Neural crest cell (in vitro differentiated cells): ENCODE data around the gene ASTN2. TPM values are rescaled to one million over a fixed set of nuclear protein-coding genes. Genes with fewer than 3 reads are reported as not detected.

Experiments used
- DNase-seq: peaks from one replicate; pipeline ENCODE4 v3.0.0; 2021; ENCODE audit warnings: low read depth, mixed read lengths, low spot score
- H3K27ac Mint-ChIP-seq: one replicate; pipeline ENCODE4 v1.8.0; 2021; ENCODE audit warnings: mild to moderate bottlenecking, mixed read lengths; ENCODE audit not compliant: unreplicated experiment
- H3K27me3 Mint-ChIP-seq: 2 replicates; pipeline ENCODE4 v1.8.0; 2021; ENCODE audit warnings: low read depth, mild to moderate bottlenecking, mixed read lengths
- H3K36me3 Mint-ChIP-seq: 2 replicates; pipeline ENCODE4 v1.8.0; 2021; ENCODE audit warnings: low read depth, mild to moderate bottlenecking, mixed read lengths
- H3K4me1 Mint-ChIP-seq: 2 replicates; pipeline ENCODE4 v1.8.0; 2021; ENCODE audit warnings: mixed read lengths
- H3K4me3 Mint-ChIP-seq: one replicate; pipeline ENCODE4 v1.8.0; 2021; ENCODE audit warnings: mild to moderate bottlenecking, mixed read lengths
- H3K9me3 Mint-ChIP-seq: 2 replicates; pipeline ENCODE4 v1.8.0; 2021; ENCODE audit warnings: mixed read lengths
- total RNA-seq: library from RNA; stranded (reverse); gene quantifications from 2 replicates; pipeline ENCODE4 v1.2.1, GENCODE V29; 2021
- TF ChIP-seq, protein P1 (sequence below): fragments of 200-600 bp; sonication (generic); conservative IDR thresholded peaks from 2 replicates; pipeline ENCODE4 v1.5.0; 2021; ENCODE audit warnings: antibody characterized with exemption, mild to moderate bottlenecking

The ASTN2 gene
- total RNA-seq, 1 donor from 2014 or later: 7.3 TPM

DNA sequence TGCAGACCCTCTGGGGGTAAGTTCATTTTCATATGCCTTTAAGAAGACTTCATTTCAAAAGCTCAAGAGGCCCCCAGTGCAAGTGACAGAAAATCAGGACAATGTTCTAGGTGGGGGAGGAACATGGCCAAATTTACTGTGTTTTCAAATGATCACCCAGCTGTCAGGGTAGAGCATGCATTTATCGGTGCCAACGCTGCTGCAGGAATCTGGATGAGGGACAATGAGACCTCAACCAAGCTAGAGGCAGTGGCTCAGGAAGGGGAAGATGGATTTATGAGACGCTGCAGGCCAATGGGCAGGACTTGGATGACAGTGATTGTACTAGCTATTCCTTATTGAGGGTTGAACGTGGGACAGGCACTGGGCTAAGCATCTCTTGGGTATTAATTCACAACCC is 278.4 kb downstream of the ASTN2 start:
- no peak overlapping the region for H3K4me3 Mint-ChIP-seq
- no peaks in the 10 kb centered on the region for H3K36me3 Mint-ChIP-seq
- no peaks in the 10 kb centered on the region for H3K9me3 Mint-ChIP-seq
- H3K27ac Mint-ChIP-seq: no peak overlapping the region
- no peaks in the 10 kb centered on the region for H3K4me1 Mint-ChIP-seq
- TF ChIP-seq, protein P1, sequence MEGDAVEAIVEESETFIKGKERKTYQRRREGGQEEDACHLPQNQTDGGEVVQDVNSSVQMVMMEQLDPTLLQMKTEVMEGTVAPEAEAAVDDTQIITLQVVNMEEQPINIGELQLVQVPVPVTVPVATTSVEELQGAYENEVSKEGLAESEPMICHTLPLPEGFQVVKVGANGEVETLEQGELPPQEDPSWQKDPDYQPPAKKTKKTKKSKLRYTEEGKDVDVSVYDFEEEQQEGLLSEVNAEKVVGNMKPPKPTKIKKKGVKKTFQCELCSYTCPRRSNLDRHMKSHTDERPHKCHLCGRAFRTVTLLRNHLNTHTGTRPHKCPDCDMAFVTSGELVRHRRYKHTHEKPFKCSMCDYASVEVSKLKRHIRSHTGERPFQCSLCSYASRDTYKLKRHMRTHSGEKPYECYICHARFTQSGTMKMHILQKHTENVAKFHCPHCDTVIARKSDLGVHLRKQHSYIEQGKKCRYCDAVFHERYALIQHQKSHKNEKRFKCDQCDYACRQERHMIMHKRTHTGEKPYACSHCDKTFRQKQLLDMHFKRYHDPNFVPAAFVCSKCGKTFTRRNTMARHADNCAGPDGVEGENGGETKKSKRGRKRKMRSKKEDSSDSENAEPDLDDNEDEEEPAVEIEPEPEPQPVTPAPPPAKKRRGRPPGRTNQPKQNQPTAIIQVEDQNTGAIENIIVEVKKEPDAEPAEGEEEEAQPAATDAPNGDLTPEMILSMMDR: no peak
- DNase-seq: no peak
- peaks cover 28% of the 10 kb centered on the region for H3K27me3 Mint-ChIP-seq

DNA sequence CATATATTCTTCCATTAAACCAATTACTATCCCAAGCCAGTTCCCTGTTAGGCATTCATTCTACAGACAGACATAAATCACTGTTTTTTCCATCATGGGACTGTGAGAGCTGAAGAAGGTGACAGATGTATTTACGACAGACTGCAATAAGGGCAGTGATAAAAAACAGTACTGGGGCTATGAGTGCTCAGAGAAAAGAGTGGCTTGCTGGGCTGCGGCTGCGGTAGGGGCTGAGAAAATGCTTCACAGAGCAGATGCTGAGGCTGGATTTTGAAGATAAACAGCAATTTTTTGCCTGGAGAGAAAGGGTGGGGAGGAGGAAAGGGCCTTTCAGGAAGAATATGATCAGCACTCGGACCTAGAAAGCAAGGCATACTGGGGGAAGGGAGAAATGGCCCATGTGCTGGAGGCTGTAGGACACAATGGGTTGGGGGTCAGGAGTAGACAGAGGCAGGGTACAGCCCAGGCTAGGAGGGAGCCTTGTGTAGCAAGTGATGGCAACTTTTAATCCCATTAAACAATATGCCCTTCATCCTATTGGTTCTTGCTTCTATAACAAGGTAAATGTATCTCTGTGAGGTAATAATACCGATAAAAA is 279.3 kb downstream of the ASTN2 start:
- Mint-ChIP-seq H3K9me3 (no peaks in the 10 kb centered on the region), H3K4me1 (no peaks in the 10 kb centered on the region), H3K4me3 (no peak overlapping the region), H3K36me3 (no peaks in the 10 kb centered on the region), H3K27ac (no peak overlapping the region), H3K27me3 (peaks cover 24% of the 10 kb centered on the region)
- TF ChIP-seq, protein P1: no peak
- DNase-seq: no peak

DNA sequence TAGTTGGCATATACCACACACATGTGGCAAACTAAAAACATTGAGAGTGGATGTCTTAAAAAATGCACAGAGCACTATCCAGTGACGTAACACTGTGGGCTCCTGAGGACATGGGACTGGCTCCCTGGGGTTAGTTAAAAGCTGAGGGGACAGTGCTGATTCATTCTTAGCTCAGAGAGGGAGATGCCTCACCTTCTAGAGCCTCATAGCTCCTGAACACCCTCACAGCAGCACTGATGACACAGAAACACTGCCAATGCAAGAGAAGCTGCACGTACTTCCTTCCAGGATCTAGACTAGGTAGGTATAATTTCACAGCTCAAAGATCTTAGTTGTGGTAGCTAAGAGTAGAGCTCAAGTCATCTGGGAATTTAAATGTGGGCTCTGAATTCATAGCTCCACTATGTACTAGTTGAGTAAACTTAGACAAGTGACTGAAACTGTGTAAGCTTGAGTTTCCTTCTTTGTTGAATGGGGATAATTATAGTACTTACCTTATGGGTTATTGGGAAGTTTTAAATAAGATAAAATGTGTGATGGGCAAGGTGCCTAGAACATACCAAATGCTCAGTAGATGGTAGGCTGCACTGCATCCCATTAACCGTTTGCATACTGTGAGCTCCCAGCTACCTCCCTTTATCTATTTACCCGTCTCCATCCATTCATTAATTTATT is 279.9 kb downstream of the ASTN2 start:
- Mint-ChIP-seq H3K27me3 (peaks cover 19% of the 10 kb centered on the region), H3K4me3 (no peak overlapping the region), H3K27ac (no peak overlapping the region), H3K9me3 (no peaks in the 10 kb centered on the region), H3K4me1 (no peaks in the 10 kb centered on the region), H3K36me3 (no peaks in the 10 kb centered on the region)
- no peak for DNase-seq
- TF ChIP-seq, protein P1: no peak

DNA sequence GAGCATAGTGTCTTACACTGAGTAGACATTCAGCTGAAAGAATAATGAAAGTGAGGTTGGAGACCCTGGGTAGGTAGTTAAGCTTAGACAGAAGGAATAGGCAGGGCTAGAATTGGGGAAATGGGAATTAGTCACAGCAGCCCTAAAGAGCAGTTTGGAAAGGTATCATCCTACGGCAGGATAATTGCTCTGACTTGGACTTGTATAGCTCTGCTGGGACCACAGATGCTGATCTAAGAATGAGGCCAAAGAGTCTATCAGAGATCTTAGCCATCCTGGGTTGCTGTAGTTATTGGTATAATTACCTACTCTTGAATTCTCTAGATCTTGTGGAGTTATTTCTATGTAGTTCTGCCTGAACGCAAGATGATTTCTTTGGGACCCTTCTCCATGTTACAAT is 288.0 kb downstream of the ASTN2 start:
- Mint-ChIP-seq H3K9me3 (no peaks in the 10 kb centered on the region), H3K27me3 (peaks cover 2% of the 10 kb centered on the region), H3K4me1 (no peaks in the 10 kb centered on the region), H3K36me3 (no peaks in the 10 kb centered on the region), H3K4me3 (no peak overlapping the region), H3K27ac (no peak overlapping the region)
- TF ChIP-seq, protein P1: no peak
- DNase-seq: no peak

DNA sequence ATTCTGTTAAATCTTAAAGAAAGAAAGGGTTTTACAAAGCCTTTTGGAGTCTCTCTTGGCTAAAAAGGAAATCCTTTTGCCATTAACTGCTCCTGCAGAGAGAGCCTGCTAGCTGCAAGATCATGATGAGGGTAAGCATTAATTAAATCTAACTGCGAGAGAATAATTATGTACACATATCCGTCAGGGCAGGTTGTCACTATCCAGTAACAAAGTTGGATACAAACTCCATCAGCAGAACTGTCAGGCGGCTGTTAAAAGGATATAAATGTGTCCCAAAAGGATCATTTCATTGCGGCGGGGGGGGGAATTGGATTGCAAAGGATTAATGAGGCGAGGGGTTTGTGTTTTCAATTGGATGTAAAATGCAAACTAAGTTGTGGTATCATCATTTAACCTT is 289.3 kb downstream of the ASTN2 start:
- peaks cover 2% of the 10 kb centered on the region for H3K27me3 Mint-ChIP-seq
- TF ChIP-seq, protein P1: no peak
- no peak overlapping the region for H3K4me3 Mint-ChIP-seq
- DNase-seq: no peak
- no peaks in the 10 kb centered on the region for H3K36me3 Mint-ChIP-seq
- no peak overlapping the region for H3K27ac Mint-ChIP-seq
- no peaks in the 10 kb centered on the region for H3K9me3 Mint-ChIP-seq
- no peaks in the 10 kb centered on the region for H3K4me1 Mint-ChIP-seq
